ENCODE results near the gene SMIM10L2A. TPM values are rescaled to one million over a fixed set of nuclear protein-coding genes. Genes with fewer than 3 reads are reported as not detected.

SMIM10L2A gene
- total RNA-seq, 1 experiment from 2014 or later, result 0.73 TPM

DNA sequence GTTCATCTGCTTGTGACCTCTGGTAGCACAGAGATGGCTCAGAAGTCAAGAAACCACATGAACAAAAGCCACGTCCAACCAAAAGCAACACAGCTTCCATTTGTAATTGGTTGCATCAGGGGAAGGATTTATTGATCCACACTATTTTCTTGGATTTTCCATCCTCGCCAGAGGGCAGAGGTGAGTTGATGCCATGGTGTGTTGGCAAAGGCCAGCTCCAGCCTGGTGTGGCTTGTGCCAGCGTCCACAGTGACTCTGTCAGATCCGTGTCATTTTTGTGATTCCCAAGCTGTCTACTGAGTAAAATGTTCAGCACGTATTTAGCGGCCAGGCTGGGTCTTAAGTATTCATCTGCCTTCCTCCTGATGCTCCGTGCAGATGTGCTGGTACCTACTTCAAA is 30.0 kb upstream of the SMIM10L2A start:
- H3K4me2 ChIP-seq (ENCODE audit: low read length), result no peak overlapping the region
- CTCF ChIA-PET, result no interaction called here
- H4K20me1 ChIP-seq (ENCODE audit: low read length), result no peaks in the 10 kb centered on the region
- H3K36me3 ChIP-seq (ENCODE audit: low read depth, low read length), result no peaks in the 10 kb centered on the region
- ATAC-seq (no peak), DNase-seq (no peak)
- peaks cover 35% of the 10 kb centered on the region for H3K4me1 ChIP-seq (ENCODE audit: insufficient read depth, low read length)
- no peaks in the 10 kb centered on the region for H3K9me3 ChIP-seq (ENCODE audit: low read length)
- H3K27ac ChIP-seq (ENCODE audit: low read length), result no peak overlapping the region
- intact Hi-C loops (cut with micrococcal nuclease), result no loop called here
- POLR2A ChIA-PET (ENCODE audit: unreplicated experiment), result no interaction called here
- no peaks in the 10 kb centered on the region for H3K79me2 ChIP-seq (ENCODE audit: low read length)
- no peaks in the 10 kb centered on the region for H3K27me3 ChIP-seq (ENCODE audit: low read length)
- H3F3A ChIP-seq (ENCODE audit: low read length, unreplicated experiment), result peaks cover 4% of the 10 kb centered on the region
- no peak for TF ChIP-seq EZH2phosphoT487 (IDR thresholded peaks at IDR 0.05; ENCODE audit: borderline replicate concordance, low read length)
- TF ChIP-seq EZH2 (IDR thresholded peaks at IDR 0.05; ENCODE audit: low read length, unreplicated experiment), result no peak
- TF ChIP-seq CTCF (conservative IDR thresholded peaks at IDR 0.05; ENCODE audit: low read depth, low read length), result no peak
- no peaks in the 10 kb centered on the region for H3K9me2 ChIP-seq (replicated peaks; ENCODE audit: low read length)
- no peak overlapping the region for H3K9ac ChIP-seq (ENCODE audit: low read length)
- BruUV-seq (replicated peaks), result no TSS peak
- H3K4me3 ChIP-seq (ENCODE audit: low read length), result no peak overlapping the region
- H2AFZ ChIP-seq (ENCODE audit: low read length), result no peak overlapping the region

DNA sequence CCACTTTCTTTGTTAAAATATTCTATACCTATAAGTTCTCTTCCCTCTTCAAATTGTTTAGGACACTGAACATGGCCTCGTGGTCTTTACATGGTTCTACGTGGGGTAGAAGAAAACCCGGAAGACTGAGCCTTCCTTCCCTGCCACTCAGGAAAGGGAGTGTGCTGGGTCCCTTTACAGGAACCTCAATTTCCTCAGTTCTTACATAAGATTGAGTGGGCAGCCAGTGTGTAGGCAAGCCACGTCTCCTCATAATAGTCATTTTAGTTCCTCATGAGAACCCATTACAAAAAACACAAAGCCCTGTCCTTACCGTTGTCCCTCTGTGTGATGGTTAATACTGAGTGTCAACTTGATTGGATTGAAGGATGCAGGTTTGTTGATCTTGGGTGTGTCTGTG is 28.7 kb upstream of the SMIM10L2A start:
- TF ChIP-seq EZH2phosphoT487 (IDR thresholded peaks at IDR 0.05; ENCODE audit: borderline replicate concordance, low read length), result no peak
- no peak for TF ChIP-seq CTCF (conservative IDR thresholded peaks at IDR 0.05; ENCODE audit: low read depth, low read length)
- TF ChIP-seq EZH2 (IDR thresholded peaks at IDR 0.05; ENCODE audit: low read length, unreplicated experiment), result no peak
- intact Hi-C loops (cut with micrococcal nuclease), result no loop called here
- no peak overlapping the region for H2AFZ ChIP-seq (ENCODE audit: low read length)
- ChIA-PET CTCF (no interaction called here), POLR2A (ENCODE audit: unreplicated experiment) (no interaction called here)
- H3K79me2 ChIP-seq (ENCODE audit: low read length), result no peaks in the 10 kb centered on the region
- H3K36me3 ChIP-seq (ENCODE audit: low read depth, low read length), result no peaks in the 10 kb centered on the region
- DNase-seq (no peak), ATAC-seq (no peak)
- H3K9me3 ChIP-seq (ENCODE audit: low read length), result no peaks in the 10 kb centered on the region
- no peaks in the 10 kb centered on the region for H3K27me3 ChIP-seq (ENCODE audit: low read length)
- no peaks in the 10 kb centered on the region for H3K9me2 ChIP-seq (replicated peaks; ENCODE audit: low read length)
- peaks cover 4% of the 10 kb centered on the region for H3F3A ChIP-seq (ENCODE audit: low read length, unreplicated experiment)
- no peak overlapping the region for H3K4me2 ChIP-seq (ENCODE audit: low read length)
- H3K27ac ChIP-seq (ENCODE audit: low read length), result no peak overlapping the region
- H3K4me3 ChIP-seq (ENCODE audit: low read length), result no peak overlapping the region
- peaks cover 35% of the 10 kb centered on the region for H3K4me1 ChIP-seq (ENCODE audit: insufficient read depth, low read length)
- H4K20me1 ChIP-seq (ENCODE audit: low read length), result no peaks in the 10 kb centered on the region
- no peak overlapping the region for H3K9ac ChIP-seq (ENCODE audit: low read length)
- no TSS peak for BruUV-seq (replicated peaks)

GRCh38 chrX:135395064-135395463 is 26.7 kb upstream of the SMIM10L2A start:
- intact Hi-C loops (cut with micrococcal nuclease), result no loop called here
- no peaks in the 10 kb centered on the region for H3F3A ChIP-seq (ENCODE audit: low read length, unreplicated experiment)
- H3K4me2 ChIP-seq (ENCODE audit: low read length), result no peak overlapping the region
- H3K27me3 ChIP-seq (ENCODE audit: low read length), result no peaks in the 10 kb centered on the region
- no peaks in the 10 kb centered on the region for H4K20me1 ChIP-seq (ENCODE audit: low read length)
- H3K27ac ChIP-seq (ENCODE audit: low read length), result no peak overlapping the region
- ATAC-seq (no peak), DNase-seq (no peak)
- no peaks in the 10 kb centered on the region for H3K9me3 ChIP-seq (ENCODE audit: low read length)
- H3K4me1 ChIP-seq (ENCODE audit: insufficient read depth, low read length), result peaks cover 18% of the 10 kb centered on the region
- ChIA-PET POLR2A (ENCODE audit: unreplicated experiment) (no interaction called here), CTCF (no interaction called here)
- no peak overlapping the region for H2AFZ ChIP-seq (ENCODE audit: low read length)
- TF ChIP-seq EZH2 (IDR thresholded peaks at IDR 0.05; ENCODE audit: low read length, unreplicated experiment) (no peak), CTCF (conservative IDR thresholded peaks at IDR 0.05; ENCODE audit: low read depth, low read length) (no peak), EZH2phosphoT487 (IDR thresholded peaks at IDR 0.05; ENCODE audit: borderline replicate concordance, low read length) (no peak)
- H3K9me2 ChIP-seq (replicated peaks; ENCODE audit: low read length), result no peaks in the 10 kb centered on the region
- no TSS peak for BruUV-seq (replicated peaks)
- no peaks in the 10 kb centered on the region for H3K36me3 ChIP-seq (ENCODE audit: low read depth, low read length)
- no peaks in the 10 kb centered on the region for H3K79me2 ChIP-seq (ENCODE audit: low read length)
- H3K9ac ChIP-seq (ENCODE audit: low read length), result no peak overlapping the region
- no peak overlapping the region for H3K4me3 ChIP-seq (ENCODE audit: low read length)
